Measurements from ENCODE around the gene MEMO1. TPM values are rescaled to one million over a fixed set of nuclear protein-coding genes. Genes with fewer than 3 reads are reported as not detected.

The MEMO1 gene
- total and polyA plus RNA-seq, 9 of the 15 experiments (the other 6 are each of a cell fraction or from before 2014, with no cell fraction given), result 22.1 to 87.7 (median 61.2) TPM

- TF ChIP-seq REST (IDR thresholded peaks at IDR 0.05; ENCODE audit: borderline replicate concordance) (peak; percentile 85), REST (CRISPR knock-in tag; IDR thresholded peaks at IDR 0.05; ENCODE audit: low read depth) (no peak), ZNF134 (CRISPR knock-in tag; conservative IDR thresholded peaks at IDR 0.05) (no peak), MAFK (IDR thresholded peaks at IDR 0.05; ENCODE audit: low read length) (peak; percentile 31; the same call in 1 of the 2 replicates), BHLHE40 (IDR thresholded peaks at IDR 0.05; ENCODE audit: low read length) (peak; percentile 50), LCOR (CRISPR knock-in tag; IDR thresholded peaks at IDR 0.05) (peak; percentile 64), ZNF830 (CRISPR knock-in tag; IDR thresholded peaks at IDR 0.05) (no peak), ZNF436 (CRISPR knock-in tag; IDR thresholded peaks at IDR 0.05) (no peak), GTF2E2 (tag; IDR thresholded peaks at IDR 0.05) (peak; percentile 94), BACH1 (tag; IDR thresholded peaks at IDR 0.05) (no peak), NCOA1 (IDR thresholded peaks at IDR 0.05; ENCODE audit: low read depth) (no peak), U2AF2 (optimal IDR thresholded peaks at IDR 0.05; ENCODE audit: low read depth, low read length) (no peak), ZKSCAN3 (CRISPR knock-in tag; IDR thresholded peaks at IDR 0.05) (no peak), PCBP1 (IDR thresholded peaks at IDR 0.05; ENCODE audit: low read depth, low read length, poor library complexity, severe bottlenecking) (no peak), IRF2 (CRISPR knock-in tag; IDR thresholded peaks at IDR 0.05) (no peak), SRSF3 (IDR thresholded peaks at IDR 0.05; ENCODE audit: insufficient read depth, low read length) (no peak), STAT6 (CRISPR knock-in tag; IDR thresholded peaks at IDR 0.05) (peak; percentile 87; the same call in 1 of the 2 replicates), POLR2AphosphoS5 (IDR thresholded peaks at IDR 0.05; ENCODE audit: control insufficient read depth, insufficient read depth, low read depth, low read length) (peak; percentile 91)
Observed at GRCh38 chr2:32039447-32040219, 28.8 kb upstream of the MEMO1 start, which contains the start of gene DPY30 (continued).
